ENCODE measurements around the gene GNB5.

DNA sequence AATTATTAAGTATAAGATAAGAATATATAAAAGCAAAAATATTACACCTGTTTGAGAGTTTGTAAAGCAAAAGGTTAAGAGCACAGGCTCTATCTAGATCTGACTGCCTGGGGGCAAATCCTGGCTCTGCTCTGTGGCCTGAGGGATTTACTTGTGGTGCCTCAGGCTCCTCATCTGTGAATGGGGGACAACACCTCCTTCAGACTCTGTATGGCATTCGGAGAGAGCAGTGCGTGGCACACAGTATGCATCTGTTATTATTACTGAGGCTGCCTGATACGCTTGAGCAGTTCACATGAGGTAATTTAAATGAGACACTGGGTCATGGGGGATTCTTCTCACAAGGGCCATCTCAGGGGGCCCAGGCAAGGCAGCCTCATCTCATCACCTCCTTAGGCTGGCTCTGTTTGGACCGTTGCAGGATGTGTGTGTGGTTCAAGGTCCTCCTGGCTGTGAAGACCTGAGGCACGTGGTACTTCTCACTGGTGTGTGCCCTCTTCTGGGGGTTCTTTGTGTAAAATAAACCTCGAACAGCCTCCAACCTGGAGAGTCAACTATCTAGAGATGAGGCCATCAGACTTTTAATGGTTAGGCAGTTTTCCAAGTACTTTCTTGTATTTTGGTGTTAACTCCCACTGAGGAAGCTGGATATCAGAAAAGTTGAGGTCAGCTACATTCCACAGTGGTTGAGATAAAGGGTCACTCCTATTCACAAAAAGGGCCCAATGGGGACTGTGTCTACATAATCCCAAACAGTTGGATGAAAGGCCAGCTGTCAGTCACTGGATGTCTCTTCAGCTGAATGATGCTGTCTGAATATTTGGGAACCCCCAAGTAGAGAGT, 9.0 kb downstream of the GNB5 start:
- TF ChIP-seq POLR2A (IDR thresholded peaks at IDR 0.05) (no peak), EP300 (IDR thresholded peaks at IDR 0.05; ENCODE audit: low read depth) (no peak)
- TF ChIP-seq, protein P1, sequence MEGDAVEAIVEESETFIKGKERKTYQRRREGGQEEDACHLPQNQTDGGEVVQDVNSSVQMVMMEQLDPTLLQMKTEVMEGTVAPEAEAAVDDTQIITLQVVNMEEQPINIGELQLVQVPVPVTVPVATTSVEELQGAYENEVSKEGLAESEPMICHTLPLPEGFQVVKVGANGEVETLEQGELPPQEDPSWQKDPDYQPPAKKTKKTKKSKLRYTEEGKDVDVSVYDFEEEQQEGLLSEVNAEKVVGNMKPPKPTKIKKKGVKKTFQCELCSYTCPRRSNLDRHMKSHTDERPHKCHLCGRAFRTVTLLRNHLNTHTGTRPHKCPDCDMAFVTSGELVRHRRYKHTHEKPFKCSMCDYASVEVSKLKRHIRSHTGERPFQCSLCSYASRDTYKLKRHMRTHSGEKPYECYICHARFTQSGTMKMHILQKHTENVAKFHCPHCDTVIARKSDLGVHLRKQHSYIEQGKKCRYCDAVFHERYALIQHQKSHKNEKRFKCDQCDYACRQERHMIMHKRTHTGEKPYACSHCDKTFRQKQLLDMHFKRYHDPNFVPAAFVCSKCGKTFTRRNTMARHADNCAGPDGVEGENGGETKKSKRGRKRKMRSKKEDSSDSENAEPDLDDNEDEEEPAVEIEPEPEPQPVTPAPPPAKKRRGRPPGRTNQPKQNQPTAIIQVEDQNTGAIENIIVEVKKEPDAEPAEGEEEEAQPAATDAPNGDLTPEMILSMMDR (IDR thresholded peaks at IDR 0.05): no peak
